ENCODE data around the gene PLTP. TPM values are rescaled to one million over a fixed set of nuclear protein-coding genes. Genes with fewer than 3 reads are reported as not detected.

PLTP gene
- total RNA-seq, 2 donors from 2014 or later: 53.6 to 221 TPM

- no peak for DNase-seq (ENCODE audit: low spot score)
- TF ChIP-seq CTCF (IDR thresholded peaks at IDR 0.05): no peak
- H3K4me3 ChIP-seq: no peak overlapping the region
- H3K9me3 ChIP-seq: no peaks in the 10 kb centered on the region
- no peaks in the 10 kb centered on the region for H3K27me3 ChIP-seq
- no peak overlapping the region for H3K27ac ChIP-seq
- no peaks in the 10 kb centered on the region for H3K4me1 ChIP-seq
- peaks cover 83% of the 10 kb centered on the region for H3K36me3 ChIP-seq
Observed at GRCh38 chr20:45953672-45954071, 41.7 kb upstream of the PLTP start.

- Histone ChIP-seq H3K27me3 (no peaks in the 10 kb centered on the region), H3K4me3 (no peak overlapping the region), H3K36me3 (peaks cover 85% of the 10 kb centered on the region), H3K4me1 (no peaks in the 10 kb centered on the region), H3K9me3 (no peaks in the 10 kb centered on the region), H3K27ac (no peak overlapping the region)
- no peak for DNase-seq (ENCODE audit: low spot score)
- no peak for TF ChIP-seq CTCF (IDR thresholded peaks at IDR 0.05)
Observed at GRCh38 chr20:45952861-45953260, 40.9 kb upstream of the PLTP start.

DNA sequence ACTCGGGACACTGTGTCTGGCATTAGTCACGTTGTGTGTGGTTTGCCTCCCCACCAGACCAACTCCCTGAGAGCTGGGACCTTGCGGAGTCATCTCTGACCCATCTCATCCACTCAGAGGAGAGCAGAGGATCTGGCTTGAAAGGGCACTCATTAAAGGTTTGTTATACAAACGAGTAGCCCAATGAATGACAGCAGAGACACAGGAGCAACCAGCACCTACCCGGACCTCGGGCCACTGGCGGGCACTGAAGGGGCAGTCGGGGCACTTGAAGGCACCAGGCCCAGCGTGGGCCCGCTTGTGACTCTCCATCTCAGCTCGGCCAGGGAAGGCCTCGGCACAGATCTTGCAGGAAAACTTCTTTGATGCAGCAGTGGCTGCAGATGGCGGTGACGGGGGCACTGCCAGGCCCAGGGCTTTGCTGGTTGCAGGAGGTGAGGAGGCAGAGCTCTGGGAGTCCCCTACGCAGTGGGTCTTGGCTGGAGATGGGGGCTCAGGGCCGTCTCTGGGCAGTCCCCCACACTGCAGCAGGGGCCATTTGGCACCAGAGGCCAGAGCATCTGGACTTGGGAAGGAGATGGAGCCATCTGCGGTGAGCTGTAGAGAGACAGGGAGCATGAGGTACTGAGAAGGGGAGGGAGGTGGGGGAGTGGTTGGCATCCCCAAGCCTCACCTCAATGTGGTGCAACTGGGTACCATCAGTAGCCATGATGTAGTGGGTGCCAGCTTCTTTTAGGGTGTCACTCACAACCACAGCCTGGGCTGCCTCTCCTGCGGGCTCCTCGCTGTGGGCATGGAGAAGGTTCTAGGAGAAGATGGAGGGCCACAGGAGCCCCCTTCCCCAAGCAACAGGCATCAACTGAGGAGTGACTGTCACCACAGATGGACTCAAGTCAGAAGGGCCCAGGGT lies 40.2 kb upstream of the PLTP start:
- Histone ChIP-seq H3K27me3 (no peaks in the 10 kb centered on the region), H3K4me3 (no peak overlapping the region), H3K27ac (no peak overlapping the region), H3K4me1 (no peaks in the 10 kb centered on the region), H3K9me3 (no peaks in the 10 kb centered on the region), H3K36me3 (peaks cover 85% of the 10 kb centered on the region)
- no peak for TF ChIP-seq CTCF (IDR thresholded peaks at IDR 0.05)
- DNase-seq (ENCODE audit: low spot score): no peak

DNA sequence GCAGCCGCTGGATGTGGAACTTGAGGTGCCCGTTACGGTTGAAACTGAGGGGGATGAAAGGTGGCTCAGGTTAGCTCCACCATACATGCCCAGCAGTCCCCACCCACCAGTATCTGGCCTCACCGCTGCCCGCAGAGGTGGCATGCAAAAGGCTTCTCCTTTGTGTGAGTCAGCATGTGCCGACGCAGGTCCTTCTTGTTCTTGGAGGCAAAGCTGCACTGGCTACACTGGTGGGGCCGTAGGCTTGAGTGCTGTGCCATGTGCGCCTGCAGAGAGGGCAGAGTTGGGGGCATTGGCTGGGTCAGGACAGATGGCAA lies 38.3 kb upstream of the PLTP start:
- H3K36me3 ChIP-seq: peaks cover 85% of the 10 kb centered on the region
- no peaks in the 10 kb centered on the region for H3K27me3 ChIP-seq
- DNase-seq (ENCODE audit: low spot score): no peak
- H3K27ac ChIP-seq: no peak overlapping the region
- peaks cover 0 to 10% of the 10 kb centered on the region in 2 donors for H3K4me1 ChIP-seq
- no peak for TF ChIP-seq CTCF (IDR thresholded peaks at IDR 0.05)
- H3K9me3 ChIP-seq: no peaks in the 10 kb centered on the region
- no peak overlapping the region for H3K4me3 ChIP-seq

GRCh38 chr20:45949542-45950329 lies 37.8 kb upstream of the PLTP start:
- Histone ChIP-seq H3K4me3 (no peak overlapping the region), H3K9me3 (no peaks in the 10 kb centered on the region), H3K36me3 (peaks cover 90% of the 10 kb centered on the region), H3K27ac (no peak overlapping the region), H3K27me3 (no peaks in the 10 kb centered on the region), H3K4me1 (peaks cover 0 to 10% of the 10 kb centered on the region in 2 donors)
- DNase-seq (ENCODE audit: low spot score): no peak
- TF ChIP-seq CTCF (IDR thresholded peaks at IDR 0.05): no peak
